Mammary epithelial cell (primary cell): ENCODE measurements around the gene MAD1L1.
"Not testable (repeated sequence)": the region's sequence is repeated elsewhere in the genome, so short reads cannot be mapped to it uniquely, and the experiment has no call there.

Experiments
- CTCF ChIP-seq, 2 donors: IDR thresholded peaks in 1 of 2; conservative IDR thresholded peaks in 1 of 2; 2 replicates each; pipeline ENCODE4 v1.5.1; 2011 to 2012; ENCODE audit warnings: inconsistent platforms in 2 of 2, low read length in 2 of 2, mild to moderate bottlenecking in 2 of 2, control low read depth in 1 of 2, low read depth in 1 of 2; ENCODE audit not compliant: insufficient read depth in 1 of 2; ENCODE audit errors: extremely low read depth in 1 of 2
- EZH2 ChIP-seq: IDR thresholded peaks from 2 replicates; pipeline ENCODE4 v1.6.1; 2012; ENCODE audit warnings: low read length, inconsistent platforms, borderline replicate concordance

DNA sequence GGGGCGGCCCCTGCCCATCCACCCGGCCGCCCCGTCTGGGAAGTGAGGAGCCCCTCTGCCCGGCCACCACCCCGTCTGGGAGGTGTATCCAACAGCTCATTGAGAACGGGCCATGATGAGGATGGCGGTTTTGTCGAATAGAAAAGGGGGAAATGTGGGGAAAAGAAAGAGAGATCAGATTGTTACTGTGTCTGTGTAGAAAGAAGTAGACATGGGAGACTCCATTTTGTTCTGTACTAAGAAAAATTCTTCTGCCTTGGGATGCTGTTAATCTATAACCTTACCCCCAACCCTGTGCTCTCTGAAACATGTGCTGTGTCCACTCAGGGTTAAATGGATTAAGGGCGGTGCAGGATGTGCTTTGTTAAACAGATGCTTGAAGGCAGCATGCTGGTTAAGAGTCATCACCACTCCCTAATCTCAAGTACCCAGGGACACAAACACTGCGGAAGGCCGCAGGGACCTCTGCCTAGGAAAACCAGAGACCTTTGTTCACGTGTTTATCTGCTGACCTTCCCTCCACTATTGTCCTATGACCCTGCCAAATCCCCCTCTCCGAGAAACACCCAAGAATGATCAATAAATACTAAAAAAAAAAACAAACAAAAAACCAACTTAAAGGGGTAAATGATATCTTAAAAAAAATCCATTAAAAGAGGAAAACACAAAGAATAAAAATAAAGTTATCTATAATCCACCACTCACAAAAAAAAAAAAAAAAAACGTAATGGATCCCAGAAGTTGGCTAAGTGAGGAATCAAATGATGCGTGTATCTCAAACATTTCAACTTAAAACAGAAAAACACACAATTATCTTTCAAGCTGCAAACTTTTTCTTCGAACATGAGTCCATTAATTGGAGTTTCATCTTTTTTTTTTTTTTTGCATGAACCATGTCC lies 70.5 kb downstream of the MAD1L1 start:
- TF ChIP-seq EZH2; CTCF (conservative IDR thresholded peaks at IDR 0.05 in 1 of 2, IDR thresholded peaks at IDR 0.05 in 1 of 2; ENCODE audit: extremely low read depth in 1 of 2, insufficient read depth in 1 of 2, low read depth in 1 of 2, low read length in 2 of 2): not testable (repeated sequence)
